Measurements from ENCODE around the gene GAB4.

- TF ChIP-seq CTCF (IDR thresholded peaks at IDR 0.05; ENCODE audit: low read length) (no peak), EZH2 (optimal IDR thresholded peaks at IDR 0.05; ENCODE audit: low read depth, low read length) (no peak)
Measured at GRCh38 chr22:17035246-17035645, 27.2 kb upstream of the GAB4 start.

Data from MM.1S (cell line).